Peyer's patch (tissue), 4 donors: ENCODE measurements around the gene HOXD1. TPM values are rescaled to one million over a fixed set of nuclear protein-coding genes. Genes with fewer than 3 reads are reported as not detected.

Source experiments
- DNase-seq, 3 donors: peaks; one replicate each; pipeline ENCODE4 v3.0.0-alpha.2; 2017 to 2019
- H3K27ac ChIP-seq, 4 donors: fragments of 200-600 bp; sonication (generic); one replicate each; pipeline ENCODE4 v1.5.1; 2016 to 2019
- H3K27me3 ChIP-seq, 2 donors: fragments of 200-600 bp; sonication (generic); one replicate each; pipeline ENCODE4 v1.5.1; 2019
- H3K36me3 ChIP-seq, 3 donors: fragments of 200-600 bp; sonication (generic); one replicate each; pipeline ENCODE4 v1.5.1; 2016 to 2019
- H3K4me1 ChIP-seq, 4 donors: fragments of 200-600 bp; sonication (generic); one replicate each; pipeline ENCODE4 v1.5.1; 2016 to 2019
- H3K4me3 ChIP-seq, 4 donors: fragments of 200-600 bp; sonication (generic); 1 replicate in 3 of 4; 2 replicates in 1 of 4; pipeline ENCODE4 v1.5.1; 2016 to 2019; ENCODE audit warnings: mild to moderate bottlenecking in 1 of 4
- H3K9me3 ChIP-seq, 4 donors: fragments of 200-600 bp; sonication (generic); one replicate each; pipeline ENCODE4 v1.5.1; 2016 to 2019; ENCODE audit warnings: mild to moderate bottlenecking in 1 of 4
- CTCF ChIP-seq, 6 experiments: fragments of 450-650 bp in 4 of 6; fragments of 200-600 bp in 2 of 6; sonication (generic) in 1 of 6; IDR thresholded peaks; one replicate each; pipeline ENCODE4 v1.5.1; 2017 to 2019; ENCODE audit warnings: antibody characterized with exemption in 6 of 6, mild to moderate bottlenecking in 3 of 6, moderate library complexity in 1 of 6
- POLR2A ChIP-seq, 2 donors: fragments of 450-650 bp; IDR thresholded peaks; one replicate each; pipeline ENCODE4 v1.5.1; 2017; ENCODE audit warnings: antibody characterized with exemption in 2 of 2, mild to moderate bottlenecking in 2 of 2, moderate library complexity in 2 of 2
- total RNA-seq, 4 donors: library from RNA; depleted of rRNA; stranded (reverse); fragments of >200 nt; gene quantifications; one replicate each; pipeline ENCODE4 v1.1.0, GENCODE V29; 2016

Gene HOXD1
- total RNA-seq, 4 donors from 2014 or later, result 2.5 to 11.5 (median 9.5) TPM

DNA sequence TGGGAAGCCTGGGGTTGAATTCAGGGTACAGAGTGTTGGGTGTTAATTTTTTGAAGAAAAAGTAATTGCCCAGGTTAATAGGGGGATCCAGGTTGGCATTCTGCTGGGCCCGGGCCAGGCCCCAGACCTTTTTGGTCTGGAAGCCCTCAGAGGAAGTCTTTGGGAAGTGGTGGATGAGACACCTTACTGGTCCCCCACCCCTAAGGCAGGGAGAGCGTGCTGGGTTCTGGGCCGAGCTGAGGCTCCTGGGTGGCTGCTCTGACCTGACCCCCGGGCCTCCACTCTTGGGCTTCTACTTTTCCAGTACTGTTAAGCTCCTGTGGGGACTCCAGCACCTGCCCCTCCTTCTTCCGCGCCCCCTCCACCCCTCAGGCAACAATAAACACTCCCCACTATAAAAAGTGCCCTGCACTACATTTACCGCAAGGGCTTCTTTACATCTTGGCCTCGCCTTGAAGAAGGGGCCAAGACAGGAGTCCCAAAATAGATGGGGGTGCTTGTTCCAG is 32.1 kb upstream of the HOXD1 start:
- Histone ChIP-seq H3K27ac (no peak overlapping the region), H3K27me3 (no peaks in the 10 kb centered on the region), H3K4me1 (peaks cover 0 to 23% (median 0%) of the 10 kb centered on the region in 4 donors)

DNA sequence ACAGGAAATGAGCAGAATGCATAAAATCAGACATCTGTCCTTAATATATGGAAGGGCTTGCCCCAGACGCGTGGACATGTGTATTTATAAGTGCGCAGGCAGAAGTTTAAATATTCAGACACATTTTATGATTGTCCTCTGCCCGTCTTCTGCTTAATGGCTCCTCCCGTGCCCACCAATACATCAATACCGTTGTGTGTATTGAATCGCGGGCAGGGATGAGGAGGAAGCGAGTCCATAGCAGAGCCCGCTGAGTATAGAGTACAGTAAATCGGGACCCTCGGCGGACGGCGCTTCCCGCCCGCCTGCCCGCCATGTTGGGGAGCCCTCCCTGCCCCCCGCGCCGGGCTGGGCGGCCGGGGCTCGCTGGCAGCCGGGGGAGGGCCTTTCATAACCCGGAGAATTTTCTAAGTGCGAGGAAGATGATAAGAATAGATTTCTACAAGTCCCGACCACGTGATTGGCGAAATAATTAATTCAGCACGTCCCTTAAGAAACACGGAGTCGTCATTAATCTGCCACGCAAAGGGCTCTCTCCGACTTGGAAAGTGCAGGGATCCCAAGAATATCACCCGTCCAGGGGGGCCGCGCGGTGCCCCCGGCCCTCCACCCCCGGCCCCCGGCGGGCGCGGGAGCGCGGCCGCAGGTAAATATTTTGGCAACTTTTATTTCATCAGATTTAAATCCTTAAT is 31.5 kb upstream of the HOXD1 start, which contains the start of gene HOXD3:
Gene HOXD3 (plus strand): TSS at position 501 of the 692 bp plus-strand sequence. CDS start 11,808 bp downstream, outside the sequence.
- TF ChIP-seq CTCF (IDR thresholded peaks at IDR 0.05) (no peak), POLR2A (IDR thresholded peaks at IDR 0.05) (no peak)
- Histone ChIP-seq H3K4me1 (peaks cover 0 to 23% (median 0%) of the 10 kb centered on the region in 4 donors), H3K9me3 (no peaks in the 10 kb centered on the region), H3K27ac (peak within 1 kb of the TSS in 1 of 4 donors; percentile 2), H3K4me3 (peak within 1 kb of the TSS in 3 of 4 donors; percentile 14 to 62 (median 44)), H3K36me3 (peaks cover 0 to 11% (median 0%) of the 10 kb centered on the region in 3 donors), H3K27me3 (no peaks in the 10 kb centered on the region)
- DNase-seq, result peak in 1 of 3 donors; percentile 27

More for the DNA sequence above, 32.1 kb upstream of the HOXD1 start:
- DNase-seq, result no peak
- TF ChIP-seq POLR2A (IDR thresholded peaks at IDR 0.05), result no peak
- TF ChIP-seq CTCF (IDR thresholded peaks at IDR 0.05), result no peak
- no peaks in the 10 kb centered on the region for H3K9me3 ChIP-seq
- H3K36me3 ChIP-seq, result peaks cover 0 to 11% (median 0%) of the 10 kb centered on the region in 3 donors
- no peak overlapping the region for H3K4me3 ChIP-seq

DNA sequence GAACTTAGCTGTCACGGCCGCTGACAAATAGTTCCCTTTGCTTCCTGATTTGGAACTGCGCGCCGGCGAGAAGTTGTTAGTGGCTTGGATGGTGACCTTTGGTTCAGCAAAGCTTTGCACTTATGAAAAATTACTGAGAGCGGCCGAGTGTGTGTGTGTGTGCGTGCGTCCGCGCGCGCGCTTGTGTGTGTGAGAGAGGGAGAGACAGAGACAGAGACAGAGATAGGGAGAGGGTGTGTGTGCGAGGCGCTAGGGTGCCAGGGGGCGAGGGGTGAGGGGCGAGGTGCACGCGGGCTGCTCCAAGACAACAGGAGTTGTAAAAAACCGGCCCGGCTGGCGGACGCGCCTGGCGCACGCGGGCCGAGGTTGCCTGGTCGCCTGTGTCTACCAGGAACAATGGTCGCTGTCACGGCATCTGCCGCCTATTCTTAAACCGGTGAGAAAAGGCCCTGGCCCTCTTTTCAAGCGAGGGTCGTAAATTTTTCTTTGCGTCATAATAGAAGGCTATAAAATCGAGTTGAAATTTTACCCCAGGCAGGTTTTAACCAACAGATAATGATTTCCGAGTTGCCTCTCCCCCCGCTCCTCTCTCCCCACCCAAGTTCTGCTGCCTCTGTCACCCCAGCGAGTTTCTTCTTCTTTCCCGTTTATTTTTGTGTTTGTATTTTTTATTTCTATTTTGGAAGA is 30.8 kb upstream of the HOXD1 start:
- peak overlapping the region in 1 of 4 donors; percentile 2 for H3K27ac ChIP-seq
- H3K4me3 ChIP-seq, result peak overlapping the region in 3 of 4 donors; percentile 14 to 62 (median 44)
- H3K27me3 ChIP-seq, result no peaks in the 10 kb centered on the region

GRCh38 chr2:176158186-176158591 is 30.3 kb upstream of the HOXD1 start:
- Histone ChIP-seq H3K9me3 (no peaks in the 10 kb centered on the region), H3K27ac (no peak overlapping the region), H3K4me1 (peaks cover 0 to 23% (median 0%) of the 10 kb centered on the region in 4 donors), H3K27me3 (no peaks in the 10 kb centered on the region), H3K36me3 (peaks cover 0 to under 1% (median 0%) of the 10 kb centered on the region in 3 donors), H3K4me3 (peak overlapping the region in 2 of 4 donors; percentile 17 to 44)
- no peak for DNase-seq
- TF ChIP-seq POLR2A (IDR thresholded peaks at IDR 0.05) (no peak), CTCF (IDR thresholded peaks at IDR 0.05) (no peak)

More for the DNA sequence above, 30.8 kb upstream of the HOXD1 start:
- H3K36me3 ChIP-seq, result peaks cover 0 to 6% (median 0%) of the 10 kb centered on the region in 3 donors
- TF ChIP-seq POLR2A (IDR thresholded peaks at IDR 0.05) (no peak), CTCF (IDR thresholded peaks at IDR 0.05) (no peak)
- no peaks in the 10 kb centered on the region for H3K9me3 ChIP-seq
- DNase-seq, result peak in 2 of 3 donors; percentile 69 to 74
- H3K4me1 ChIP-seq, result peaks cover 0 to 23% (median 0%) of the 10 kb centered on the region in 4 donors

DNA sequence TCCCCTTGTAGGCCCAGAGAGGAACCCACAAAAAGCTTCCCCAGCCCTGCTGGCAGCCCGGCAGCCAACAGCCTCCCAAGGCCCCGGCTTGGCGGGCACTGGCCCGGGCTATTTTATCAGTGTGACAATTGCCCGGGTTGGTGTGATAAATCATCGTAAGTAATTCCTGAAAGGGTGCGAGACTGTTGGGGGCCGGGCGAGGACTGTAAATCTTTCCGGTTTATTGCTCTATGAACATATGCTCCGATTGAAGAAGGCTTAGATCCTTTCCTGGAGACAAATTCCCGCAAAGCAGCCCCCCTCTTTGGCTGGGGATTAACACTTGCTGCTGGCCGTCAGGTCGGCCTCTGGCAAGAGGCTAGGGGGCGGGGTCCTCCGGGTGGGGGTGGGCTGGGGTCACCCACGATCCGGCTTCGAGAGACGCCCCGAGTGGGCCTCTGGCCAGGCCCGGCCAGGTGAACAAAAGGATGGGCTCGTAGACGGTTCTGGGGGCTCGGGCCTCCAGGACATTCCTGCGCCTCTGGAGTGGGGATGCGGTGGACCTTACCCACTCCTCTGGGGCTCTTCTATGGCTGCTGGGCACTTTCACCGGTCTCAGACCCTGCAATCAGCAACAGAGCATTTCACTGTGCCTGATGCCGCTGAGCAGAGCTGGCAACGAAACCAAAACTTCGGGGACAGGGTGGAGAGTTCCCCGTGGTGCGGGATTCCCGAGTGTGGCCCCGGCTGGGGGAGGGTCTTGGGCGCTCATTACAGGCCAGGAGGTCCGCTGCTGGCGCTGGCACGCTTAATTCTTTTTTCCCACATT is 29.4 kb upstream of the HOXD1 start:
- no peak for TF ChIP-seq POLR2A (IDR thresholded peaks at IDR 0.05)
- TF ChIP-seq CTCF (IDR thresholded peaks at IDR 0.05), result no peak
- H3K27me3 ChIP-seq, result no peaks in the 10 kb centered on the region
- H3K9me3 ChIP-seq, result no peaks in the 10 kb centered on the region
- H3K4me1 ChIP-seq, result peaks cover 0 to 23% (median 0%) of the 10 kb centered on the region in 4 donors
- no peak overlapping the region for H3K4me3 ChIP-seq
- no peak for DNase-seq
- no peak overlapping the region for H3K27ac ChIP-seq
- H3K36me3 ChIP-seq, result no peaks in the 10 kb centered on the region
